K562 (cell line): Measurements from ENCODE around the gene PRODH2. TPM values are rescaled to one million over a fixed set of nuclear protein-coding genes. Genes with fewer than 3 reads are reported as not detected.
A peak's percentile ranks its signal among the peaks of the same experiment; 100 is the strongest.

Experiments used
- CBX5 ChIP-seq: IDR thresholded peaks from 2 replicates; pipeline ENCODE4 v1.6.1; 2014; ENCODE audit warnings: low read depth, borderline replicate concordance
- HMG20A ChIP-seq: fragments of 450-650 bp; formaldehyde crosslinking; conservative IDR thresholded peaks from 2 replicates; pipeline ENCODE4 v1.4.0; 2020; ENCODE audit warnings: mild to moderate bottlenecking, mixed read lengths
- JUNB ChIP-seq: fragments of 450-650 bp; formaldehyde crosslinking; conservative IDR thresholded peaks from 2 replicates; pipeline ENCODE4 v1.4.0; 2020; ENCODE audit warnings: mild to moderate bottlenecking
- NELFE ChIP-seq: IDR thresholded peaks from 2 replicates; pipeline ENCODE4 v1.6.1; 2011; ENCODE audit warnings: mild to moderate bottlenecking; ENCODE audit not compliant: insufficient read depth, insufficient read length
- NR1H2 ChIP-seq: sonication (generic); formaldehyde crosslinking; IDR thresholded peaks from 2 replicates; pipeline ENCODE4 v1.4.0; 2020; ENCODE audit warnings: mild to moderate bottlenecking, missing genetic modification reagents
- PHF20 ChIP-seq: fragments of 450-650 bp; IDR thresholded peaks from 2 replicates; pipeline ENCODE4 v1.6.1; 2018; ENCODE audit not compliant: partially characterized antibody
- TRIM24 ChIP-seq, 2 experiments: fragments of 450-650 bp; IDR thresholded peaks; 2 replicates each; pipeline ENCODE4 v1.6.1; 2016
- TRIM28 ChIP-seq: fragments of 450-650 bp; IDR thresholded peaks from 2 replicates; pipeline ENCODE4 v1.6.1; 2017
- ZNF311 ChIP-seq: fragments of 250-450 bp; sonication (Bioruptor Pico); IDR thresholded peaks from 2 replicates; pipeline ENCODE4 v1.4.0; 2020; ENCODE audit warnings: mild to moderate bottlenecking, moderate library complexity
- ZNF699 ChIP-seq: fragments of 250-450 bp; sonication (Bioruptor Pico); IDR thresholded peaks from 2 replicates; pipeline ENCODE4 v1.8.0; 2021; ENCODE audit warnings: mild to moderate bottlenecking, moderate library complexity; ENCODE audit not compliant: insufficient replicate concordance
- polyA plus RNA-seq, 8 experiments: library from polyadenylated mRNA; depleted of rRNA in 4 of 8; stranded (reverse) in 5 of 8; unstranded in 3 of 8; fragments of >200 nt; fragmentation: Nextera tagmentation in 2 of 8; fragmentation: Illumina TruSeq in 1 of 8; extraction: Ambion mirVana in 2 of 8; extraction: Trizol in 1 of 8; gene quantifications; 2 replicates each; pipeline versions ENCODE4 v1.2.1 to v1.2.3, GENCODE V29; 2011 to 2014; ENCODE audit warnings: inconsistent platforms in 1 of 8, missing spikeins in 1 of 8
- total RNA-seq, 7 experiments: library from RNA; depleted of rRNA in 6 of 7; stranded (reverse); fragments of >200 nt in 6 of 7; fragmentation: Illumina TruSeq in 2 of 7; extraction: Trizol in 2 of 7; gene quantifications; 2 replicates each; pipeline versions ENCODE4 v1.2.1 to v1.2.3, GENCODE V29; 2011 to 2021; ENCODE audit warnings: low replicate concordance in 1 of 7
- TF ChIP-seq, protein P1 (sequence below): fragments of 450-650 bp; IDR thresholded peaks from 2 replicates; pipeline ENCODE4 v1.6.1; 2016; ENCODE audit warnings: mild to moderate bottlenecking, moderate library complexity
- TF ChIP-seq, protein P2 (sequence below): fragments of 450-650 bp; formaldehyde crosslinking; IDR thresholded peaks from 2 replicates; pipeline ENCODE4 v1.4.0; 2020; ENCODE audit warnings: mild to moderate bottlenecking, moderate library complexity
- TF ChIP-seq, protein P3 (sequence below): sonication (generic); formaldehyde crosslinking; IDR thresholded peaks from 2 replicates; pipeline ENCODE4 v1.8.0; 2022; ENCODE audit warnings: missing genetic modification reagents, mild to moderate bottlenecking, borderline replicate concordance
- TF ChIP-seq, protein P4 (sequence below): fragments of 450-650 bp; IDR thresholded peaks from 2 replicates; pipeline ENCODE4 v1.6.1; 2018; ENCODE audit warnings: mild to moderate bottlenecking, low read depth; ENCODE audit not compliant: partially characterized antibody

Gene PRODH2
- total and polyA plus RNA-seq, 9 of the 15 experiments (the other 6 are each of a cell fraction or from before 2014, with no cell fraction given) = not detected

DNA sequence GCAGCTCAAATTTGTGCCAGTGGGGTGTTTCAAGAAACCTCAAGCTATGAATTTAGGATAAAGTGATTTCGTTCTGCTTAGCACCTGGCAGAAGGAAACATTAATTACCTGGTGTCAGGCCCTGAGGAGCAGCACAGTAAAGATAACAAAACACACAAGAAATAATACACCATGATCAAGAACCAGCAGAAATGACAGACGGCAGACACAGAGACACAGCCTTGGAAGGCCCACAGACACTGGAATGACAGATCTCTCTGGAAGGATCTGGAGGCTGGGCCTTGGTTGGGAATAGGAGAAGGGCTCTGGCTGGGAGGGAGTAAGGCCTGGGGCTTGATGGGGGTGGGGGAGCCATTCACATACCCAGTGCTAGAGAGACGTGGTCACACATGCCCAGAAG lies 10.8 kb downstream of the PRODH2 start (continued):
- TF ChIP-seq, protein P1, sequence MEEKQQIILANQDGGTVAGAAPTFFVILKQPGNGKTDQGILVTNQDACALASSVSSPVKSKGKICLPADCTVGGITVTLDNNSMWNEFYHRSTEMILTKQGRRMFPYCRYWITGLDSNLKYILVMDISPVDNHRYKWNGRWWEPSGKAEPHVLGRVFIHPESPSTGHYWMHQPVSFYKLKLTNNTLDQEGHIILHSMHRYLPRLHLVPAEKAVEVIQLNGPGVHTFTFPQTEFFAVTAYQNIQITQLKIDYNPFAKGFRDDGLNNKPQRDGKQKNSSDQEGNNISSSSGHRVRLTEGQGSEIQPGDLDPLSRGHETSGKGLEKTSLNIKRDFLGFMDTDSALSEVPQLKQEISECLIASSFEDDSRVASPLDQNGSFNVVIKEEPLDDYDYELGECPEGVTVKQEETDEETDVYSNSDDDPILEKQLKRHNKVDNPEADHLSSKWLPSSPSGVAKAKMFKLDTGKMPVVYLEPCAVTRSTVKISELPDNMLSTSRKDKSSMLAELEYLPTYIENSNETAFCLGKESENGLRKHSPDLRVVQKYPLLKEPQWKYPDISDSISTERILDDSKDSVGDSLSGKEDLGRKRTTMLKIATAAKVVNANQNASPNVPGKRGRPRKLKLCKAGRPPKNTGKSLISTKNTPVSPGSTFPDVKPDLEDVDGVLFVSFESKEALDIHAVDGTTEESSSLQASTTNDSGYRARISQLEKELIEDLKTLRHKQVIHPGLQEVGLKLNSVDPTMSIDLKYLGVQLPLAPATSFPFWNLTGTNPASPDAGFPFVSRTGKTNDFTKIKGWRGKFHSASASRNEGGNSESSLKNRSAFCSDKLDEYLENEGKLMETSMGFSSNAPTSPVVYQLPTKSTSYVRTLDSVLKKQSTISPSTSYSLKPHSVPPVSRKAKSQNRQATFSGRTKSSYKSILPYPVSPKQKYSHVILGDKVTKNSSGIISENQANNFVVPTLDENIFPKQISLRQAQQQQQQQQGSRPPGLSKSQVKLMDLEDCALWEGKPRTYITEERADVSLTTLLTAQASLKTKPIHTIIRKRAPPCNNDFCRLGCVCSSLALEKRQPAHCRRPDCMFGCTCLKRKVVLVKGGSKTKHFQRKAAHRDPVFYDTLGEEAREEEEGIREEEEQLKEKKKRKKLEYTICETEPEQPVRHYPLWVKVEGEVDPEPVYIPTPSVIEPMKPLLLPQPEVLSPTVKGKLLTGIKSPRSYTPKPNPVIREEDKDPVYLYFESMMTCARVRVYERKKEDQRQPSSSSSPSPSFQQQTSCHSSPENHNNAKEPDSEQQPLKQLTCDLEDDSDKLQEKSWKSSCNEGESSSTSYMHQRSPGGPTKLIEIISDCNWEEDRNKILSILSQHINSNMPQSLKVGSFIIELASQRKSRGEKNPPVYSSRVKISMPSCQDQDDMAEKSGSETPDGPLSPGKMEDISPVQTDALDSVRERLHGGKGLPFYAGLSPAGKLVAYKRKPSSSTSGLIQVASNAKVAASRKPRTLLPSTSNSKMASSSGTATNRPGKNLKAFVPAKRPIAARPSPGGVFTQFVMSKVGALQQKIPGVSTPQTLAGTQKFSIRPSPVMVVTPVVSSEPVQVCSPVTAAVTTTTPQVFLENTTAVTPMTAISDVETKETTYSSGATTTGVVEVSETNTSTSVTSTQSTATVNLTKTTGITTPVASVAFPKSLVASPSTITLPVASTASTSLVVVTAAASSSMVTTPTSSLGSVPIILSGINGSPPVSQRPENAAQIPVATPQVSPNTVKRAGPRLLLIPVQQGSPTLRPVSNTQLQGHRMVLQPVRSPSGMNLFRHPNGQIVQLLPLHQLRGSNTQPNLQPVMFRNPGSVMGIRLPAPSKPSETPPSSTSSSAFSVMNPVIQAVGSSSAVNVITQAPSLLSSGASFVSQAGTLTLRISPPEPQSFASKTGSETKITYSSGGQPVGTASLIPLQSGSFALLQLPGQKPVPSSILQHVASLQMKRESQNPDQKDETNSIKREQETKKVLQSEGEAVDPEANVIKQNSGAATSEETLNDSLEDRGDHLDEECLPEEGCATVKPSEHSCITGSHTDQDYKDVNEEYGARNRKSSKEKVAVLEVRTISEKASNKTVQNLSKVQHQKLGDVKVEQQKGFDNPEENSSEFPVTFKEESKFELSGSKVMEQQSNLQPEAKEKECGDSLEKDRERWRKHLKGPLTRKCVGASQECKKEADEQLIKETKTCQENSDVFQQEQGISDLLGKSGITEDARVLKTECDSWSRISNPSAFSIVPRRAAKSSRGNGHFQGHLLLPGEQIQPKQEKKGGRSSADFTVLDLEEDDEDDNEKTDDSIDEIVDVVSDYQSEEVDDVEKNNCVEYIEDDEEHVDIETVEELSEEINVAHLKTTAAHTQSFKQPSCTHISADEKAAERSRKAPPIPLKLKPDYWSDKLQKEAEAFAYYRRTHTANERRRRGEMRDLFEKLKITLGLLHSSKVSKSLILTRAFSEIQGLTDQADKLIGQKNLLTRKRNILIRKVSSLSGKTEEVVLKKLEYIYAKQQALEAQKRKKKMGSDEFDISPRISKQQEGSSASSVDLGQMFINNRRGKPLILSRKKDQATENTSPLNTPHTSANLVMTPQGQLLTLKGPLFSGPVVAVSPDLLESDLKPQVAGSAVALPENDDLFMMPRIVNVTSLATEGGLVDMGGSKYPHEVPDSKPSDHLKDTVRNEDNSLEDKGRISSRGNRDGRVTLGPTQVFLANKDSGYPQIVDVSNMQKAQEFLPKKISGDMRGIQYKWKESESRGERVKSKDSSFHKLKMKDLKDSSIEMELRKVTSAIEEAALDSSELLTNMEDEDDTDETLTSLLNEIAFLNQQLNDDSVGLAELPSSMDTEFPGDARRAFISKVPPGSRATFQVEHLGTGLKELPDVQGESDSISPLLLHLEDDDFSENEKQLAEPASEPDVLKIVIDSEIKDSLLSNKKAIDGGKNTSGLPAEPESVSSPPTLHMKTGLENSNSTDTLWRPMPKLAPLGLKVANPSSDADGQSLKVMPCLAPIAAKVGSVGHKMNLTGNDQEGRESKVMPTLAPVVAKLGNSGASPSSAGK = no peak
- TF ChIP-seq JUNB (CRISPR knock-in tag) = no peak
- TF ChIP-seq TRIM28 = peak; percentile 95
- no peak for TF ChIP-seq ZNF699
- TF ChIP-seq, protein P2, sequence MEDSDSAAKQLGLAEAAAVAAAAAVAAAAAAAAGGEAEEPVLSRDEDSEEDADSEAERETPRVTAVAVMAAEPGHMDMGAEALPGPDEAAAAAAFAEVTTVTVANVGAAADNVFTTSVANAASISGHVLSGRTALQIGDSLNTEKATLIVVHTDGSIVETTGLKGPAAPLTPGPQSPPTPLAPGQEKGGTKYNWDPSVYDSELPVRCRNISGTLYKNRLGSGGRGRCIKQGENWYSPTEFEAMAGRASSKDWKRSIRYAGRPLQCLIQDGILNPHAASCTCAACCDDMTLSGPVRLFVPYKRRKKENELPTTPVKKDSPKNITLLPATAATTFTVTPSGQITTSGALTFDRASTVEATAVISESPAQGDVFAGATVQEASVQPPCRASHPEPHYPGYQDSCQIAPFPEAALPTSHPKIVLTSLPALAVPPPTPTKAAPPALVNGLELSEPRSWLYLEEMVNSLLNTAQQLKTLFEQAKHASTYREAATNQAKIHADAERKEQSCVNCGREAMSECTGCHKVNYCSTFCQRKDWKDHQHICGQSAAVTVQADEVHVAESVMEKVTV (CRISPR knock-in tag) = no peak
- TF ChIP-seq PHF20 = no peak
- TF ChIP-seq, protein P3, sequence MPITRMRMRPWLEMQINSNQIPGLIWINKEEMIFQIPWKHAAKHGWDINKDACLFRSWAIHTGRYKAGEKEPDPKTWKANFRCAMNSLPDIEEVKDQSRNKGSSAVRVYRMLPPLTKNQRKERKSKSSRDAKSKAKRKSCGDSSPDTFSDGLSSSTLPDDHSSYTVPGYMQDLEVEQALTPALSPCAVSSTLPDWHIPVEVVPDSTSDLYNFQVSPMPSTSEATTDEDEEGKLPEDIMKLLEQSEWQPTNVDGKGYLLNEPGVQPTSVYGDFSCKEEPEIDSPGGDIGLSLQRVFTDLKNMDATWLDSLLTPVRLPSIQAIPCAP (CRISPR knock-in tag) = no peak
- no peak for TF ChIP-seq NR1H2 (CRISPR knock-in tag)
- no peak for TF ChIP-seq ZNF311 (CRISPR knock-in tag)
- TF ChIP-seq NELFE = no peak
- TF ChIP-seq, protein P4, sequence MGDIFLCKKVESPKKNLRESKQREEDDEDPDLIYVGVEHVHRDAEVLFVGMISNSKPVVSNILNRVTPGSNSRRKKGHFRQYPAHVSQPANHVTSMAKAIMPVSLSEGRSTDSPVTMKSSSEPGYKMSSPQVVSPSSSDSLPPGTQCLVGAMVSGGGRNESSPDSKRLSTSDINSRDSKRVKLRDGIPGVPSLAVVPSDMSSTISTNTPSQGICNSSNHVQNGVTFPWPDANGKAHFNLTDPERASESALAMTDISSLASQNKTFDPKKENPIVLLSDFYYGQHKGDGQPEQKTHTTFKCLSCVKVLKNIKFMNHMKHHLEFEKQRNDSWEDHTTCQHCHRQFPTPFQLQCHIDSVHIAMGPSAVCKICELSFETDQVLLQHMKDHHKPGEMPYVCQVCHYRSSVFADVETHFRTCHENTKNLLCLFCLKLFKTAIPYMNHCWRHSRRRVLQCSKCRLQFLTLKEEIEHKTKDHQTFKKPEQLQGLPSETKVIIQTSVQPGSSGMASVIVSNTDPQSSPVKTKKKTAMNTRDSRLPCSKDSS = peak; percentile 20
- no peak for TF ChIP-seq HMG20A (CRISPR knock-in tag)
- TF ChIP-seq CBX5 = peak; percentile 92
- peak in 1 of 2 experiments; percentile 78; a peak in 2 of 4 replicates for TF ChIP-seq TRIM24 (IDR thresholded peaks at IDR 0.05)
